ENCODE measurements around the gene MYL12A. TPM values are rescaled to one million over a fixed set of nuclear protein-coding genes. Genes with fewer than 3 reads are reported as not detected.
"Not testable (repeated sequence)": the region's sequence is repeated elsewhere in the genome, so short reads cannot be mapped to it uniquely, and the experiment has no call there.

Gene MYL12A
- 219 and 271 TPM in 2 replicates for total RNA-seq (ENCODE audit: low replicate concordance)
- long read RNA-seq, transcript MYL12A-207 (4 exons, 947 nt): minor isoform, 7 of 423 reads
- long read RNA-seq, transcript MYL12A-212 (1 exons, 738 nt): minor isoform, 17 of 423 reads
- long read RNA-seq, transcript MYL12A-201 (4 exons, 1,229 nt): major isoform, 393 of 423 reads
- long read RNA-seq, partial matches to known transcripts: 1 of 423 reads
- long read RNA-seq, other reads (novel, unspliced or antisense): 3 of 423 reads

GRCh38 chr18:3247240-3248061, at the start of gene MYL12A:
MYL12A (plus strand) TSS chr18:3247801; CDS start chr18:3253248, 5,447 bp downstream.
- no peaks in the 10 kb centered on the region for H3K27me3 Mint-ChIP-seq
- no peaks in the 10 kb centered on the region for H3K9me3 Mint-ChIP-seq
- H3K36me3 Mint-ChIP-seq: peaks cover 7% of the 10 kb centered on the region
- peaks cover 23% of the 10 kb centered on the region for H3K4me1 Mint-ChIP-seq (ENCODE audit: unreplicated experiment)
- H3K4me3 Mint-ChIP-seq: peak within 1 kb of the TSS; percentile 91
- H3K27ac Mint-ChIP-seq: peak within 1 kb of the TSS; percentile 99
- peak; percentile 97 for DNase-seq (ENCODE audit: extremely low spot score, unreplicated experiment)
- TF ChIP-seq CTCF (conservative IDR thresholded peaks at IDR 0.05): no peak

DNA sequence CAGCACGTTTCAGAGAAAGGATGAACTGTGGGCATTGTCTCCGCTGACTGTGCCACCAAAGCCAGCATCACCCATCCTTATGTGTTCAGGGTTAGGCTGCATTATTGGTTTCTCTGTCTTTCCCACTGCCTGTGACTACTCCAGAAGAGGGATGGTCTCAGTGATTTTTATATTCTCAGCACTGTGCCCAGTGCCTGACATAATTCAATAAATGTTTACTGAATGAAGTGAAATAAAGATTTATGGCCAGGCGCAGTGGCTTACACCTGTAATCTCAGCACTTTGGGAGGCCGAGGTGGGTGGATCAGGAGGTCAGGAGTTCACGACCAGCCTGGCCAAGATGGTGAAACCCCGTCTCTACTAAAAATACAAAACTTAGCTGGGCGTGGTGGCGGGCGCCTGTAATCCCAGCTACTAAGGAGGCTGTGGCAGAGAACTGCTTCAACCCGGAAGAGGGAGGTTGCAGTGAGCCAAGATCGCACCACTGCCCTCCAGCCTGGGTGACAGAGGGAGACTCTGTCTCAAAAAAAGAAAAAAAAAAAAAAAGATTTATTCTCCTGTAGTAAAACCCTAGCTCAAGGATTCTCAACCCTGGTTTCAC, 49.2 kb upstream of the MYL12A start:
- H3K4me3 Mint-ChIP-seq; H3K4me1 Mint-ChIP-seq (ENCODE audit: unreplicated experiment); H3K27me3 Mint-ChIP-seq; H3K9me3 Mint-ChIP-seq; H3K36me3 Mint-ChIP-seq; DNase-seq (ENCODE audit: extremely low spot score, unreplicated experiment); H3K27ac Mint-ChIP-seq: not testable (repeated sequence)

DNA sequence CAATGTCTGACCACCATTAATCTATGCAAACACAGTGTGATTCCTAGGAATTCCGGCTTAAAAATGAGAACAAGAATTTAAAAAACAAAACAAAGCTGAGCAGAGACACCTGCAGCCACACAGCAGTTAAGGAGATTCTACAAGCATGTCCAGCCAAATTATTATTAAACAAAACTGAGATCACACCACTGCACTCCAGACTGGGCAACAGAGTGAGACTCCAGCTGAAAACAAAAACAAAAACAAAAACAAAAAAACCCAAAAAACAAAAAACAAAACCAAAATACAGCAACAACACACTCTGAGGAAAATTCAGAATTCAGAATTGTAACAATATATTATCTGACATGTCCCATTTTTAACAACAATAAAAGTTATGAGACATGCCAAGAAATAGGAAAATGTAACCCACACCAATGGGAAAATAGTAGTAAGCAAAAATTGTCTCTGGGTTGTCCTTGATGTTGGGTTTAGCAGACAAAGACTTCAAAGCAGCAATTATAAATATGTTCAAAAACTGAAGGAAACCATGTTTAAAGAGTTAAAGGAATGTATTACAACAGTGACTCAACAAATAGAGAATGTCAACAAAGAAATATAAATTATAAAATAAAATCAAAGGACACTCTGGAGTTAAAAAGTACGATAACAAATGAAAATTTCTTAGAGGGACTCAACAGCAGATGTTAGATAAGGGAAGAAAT, 47.5 kb upstream of the MYL12A start:
- H3K36me3 Mint-ChIP-seq: peaks cover 6% of the 10 kb centered on the region
- peaks cover 4% of the 10 kb centered on the region for H3K4me1 Mint-ChIP-seq (ENCODE audit: unreplicated experiment)
- no peak for DNase-seq (ENCODE audit: extremely low spot score, unreplicated experiment)
- no peak overlapping the region for H3K27ac Mint-ChIP-seq
- H3K4me3 Mint-ChIP-seq: no peak overlapping the region
- no peaks in the 10 kb centered on the region for H3K27me3 Mint-ChIP-seq
- peaks cover 19% of the 10 kb centered on the region for H3K9me3 Mint-ChIP-seq
- TF ChIP-seq CTCF (conservative IDR thresholded peaks at IDR 0.05): no peak

- DNase-seq (ENCODE audit: extremely low spot score, unreplicated experiment): no peak
- no peak overlapping the region for H3K4me3 Mint-ChIP-seq
- H3K27me3 Mint-ChIP-seq: no peaks in the 10 kb centered on the region
- H3K27ac Mint-ChIP-seq: no peak overlapping the region
- peaks cover 6% of the 10 kb centered on the region for H3K36me3 Mint-ChIP-seq
- H3K4me1 Mint-ChIP-seq (ENCODE audit: unreplicated experiment): no peaks in the 10 kb centered on the region
- peaks cover 20% of the 10 kb centered on the region for H3K9me3 Mint-ChIP-seq
- no peak for TF ChIP-seq CTCF (conservative IDR thresholded peaks at IDR 0.05)
Observed at GRCh38 chr18:3205239-3205638, 42.4 kb upstream of the MYL12A start.

DNA sequence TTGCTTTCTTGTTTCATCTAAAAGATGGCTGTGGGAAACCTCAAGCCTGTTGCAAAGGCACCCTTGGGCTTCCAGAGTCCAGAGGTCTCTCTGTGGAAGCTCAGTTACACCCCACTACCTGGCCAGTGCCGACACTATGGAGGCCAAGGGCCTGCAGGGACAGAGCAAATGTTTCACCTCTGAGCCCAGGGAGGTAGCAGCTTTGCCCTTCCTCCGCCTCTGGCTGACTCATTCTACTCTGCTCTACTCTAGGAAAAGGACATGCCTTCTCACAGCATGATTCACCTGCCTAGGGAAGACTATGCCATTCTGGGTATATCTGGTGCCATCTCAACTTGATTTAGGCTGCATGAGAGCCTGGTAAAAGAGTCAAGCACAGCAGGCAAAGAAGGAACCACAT, 40.0 kb upstream of the MYL12A start:
- Mint-ChIP-seq H3K9me3 (peaks cover 15% of the 10 kb centered on the region), H3K4me1 (ENCODE audit: unreplicated experiment) (peaks cover 12% of the 10 kb centered on the region), H3K4me3 (no peak overlapping the region), H3K27ac (no peak overlapping the region), H3K36me3 (peaks cover 6% of the 10 kb centered on the region), H3K27me3 (no peaks in the 10 kb centered on the region)
- TF ChIP-seq CTCF (conservative IDR thresholded peaks at IDR 0.05): no peak
- no peak for DNase-seq (ENCODE audit: extremely low spot score, unreplicated experiment)
